SJSA1 (cell line): Measurements from ENCODE around the gene GNAQ. TPM values are rescaled to one million over a fixed set of nuclear protein-coding genes. Genes with fewer than 3 reads are reported as not detected.
A peak's percentile ranks its signal among the peaks of the same experiment; 100 is the strongest.

Experiments
- DNase-seq, 2 experiments: peaks; one replicate each; pipeline ENCODE4 v3.0.0-alpha.2; 2015 to 2020; ENCODE audit warnings: low spot score in 2 of 2, low read depth in 1 of 2
- H3K27ac ChIP-seq: fragments of 250-450 bp; sonication (Bioruptor Pico); 2 replicates; pipeline ENCODE4 v1.5.1; 2020; ENCODE audit warnings: mild to moderate bottlenecking, moderate library complexity
- H3K27me3 ChIP-seq: fragments of 250-450 bp; sonication (Bioruptor Pico); replicated peaks from 2 replicates; pipeline ENCODE4 v1.5.1; 2020; ENCODE audit warnings: mild to moderate bottlenecking, moderate library complexity
- H3K36me3 ChIP-seq: fragments of 250-450 bp; sonication (Bioruptor Pico); 2 replicates; pipeline ENCODE4 v1.5.1; 2020; ENCODE audit warnings: mild to moderate bottlenecking
- H3K4me1 ChIP-seq: fragments of 250-450 bp; sonication (Bioruptor Pico); replicated peaks from 2 replicates; pipeline ENCODE4 v1.6.1; 2021; ENCODE audit warnings: mild to moderate bottlenecking
- H3K4me3 ChIP-seq: fragments of 250-450 bp; sonication (Bioruptor Pico); 2 replicates; pipeline ENCODE4 v1.5.1; 2020; ENCODE audit warnings: mild to moderate bottlenecking
- H3K9me3 ChIP-seq: fragments of 250-450 bp; sonication (Bioruptor Pico); replicated peaks from 2 replicates; pipeline ENCODE4 v1.5.1; 2020; ENCODE audit warnings: mild to moderate bottlenecking
- total RNA-seq: library from RNA; depleted of rRNA; stranded (reverse); fragments of >200 nt; shearing (Covaris generic); gene quantifications from 2 replicates; pipeline ENCODE4 v1.2.3, GENCODE V29; 2014

Gene GNAQ
- total RNA-seq, 1 experiment from 2014 or later, result 46.2 TPM

DNA sequence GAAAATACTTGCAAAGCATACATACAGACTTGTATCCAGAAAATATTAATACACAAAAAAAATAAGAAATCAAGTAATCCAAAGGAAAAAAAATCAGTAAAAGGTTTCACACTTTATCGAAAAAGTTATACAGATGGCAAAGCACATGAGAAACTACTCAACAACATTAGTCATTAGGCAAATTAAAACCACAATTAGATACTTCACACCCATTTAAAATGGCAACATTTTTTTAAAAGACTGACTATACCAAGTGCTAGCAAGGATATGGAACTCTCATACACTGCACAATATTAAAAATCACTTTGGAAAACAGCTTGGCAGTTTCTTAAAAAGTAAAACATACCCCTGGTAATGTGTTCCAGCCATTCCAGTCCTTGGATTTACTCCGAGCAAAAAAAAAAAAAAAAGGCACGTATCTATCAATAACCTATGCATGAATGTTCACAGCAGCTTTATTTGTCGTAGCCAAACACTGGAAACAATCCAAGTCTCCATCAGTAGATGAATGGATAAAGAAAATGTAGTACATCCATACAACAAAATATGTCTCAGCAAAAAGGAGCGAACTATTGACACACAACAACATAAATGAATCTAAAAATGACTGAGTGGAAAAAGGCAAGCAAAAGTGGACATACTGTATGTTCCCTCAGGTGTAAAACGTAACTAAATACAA is 66.0 kb downstream of the GNAQ start:
- H3K27me3 ChIP-seq, result no peaks in the 10 kb centered on the region
- H3K36me3 ChIP-seq, result no peaks in the 10 kb centered on the region
- no peak for DNase-seq
- H3K9me3 ChIP-seq, result no peaks in the 10 kb centered on the region
- no peak overlapping the region for H3K4me3 ChIP-seq
- H3K27ac ChIP-seq, result no peak overlapping the region
- H3K4me1 ChIP-seq, result peaks cover 15% of the 10 kb centered on the region

DNA sequence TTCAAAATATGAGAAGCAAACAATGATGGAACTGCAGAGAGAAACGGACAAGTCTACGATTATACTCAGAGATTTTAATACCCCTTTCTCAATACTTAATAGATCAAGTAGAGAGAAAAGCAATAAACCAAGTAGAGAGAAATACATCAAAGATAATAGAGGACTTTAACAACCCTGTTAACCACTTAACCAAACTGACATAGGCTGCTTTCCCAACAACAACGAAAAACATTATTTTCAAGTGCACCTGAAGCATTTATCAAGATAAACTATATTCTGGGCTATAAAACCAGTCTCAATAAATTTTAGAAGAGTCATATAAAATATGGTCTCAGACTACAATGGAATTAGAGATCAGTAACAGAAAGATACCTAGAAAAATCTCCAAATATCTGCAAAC is 67.4 kb downstream of the GNAQ start:
- Histone ChIP-seq H3K4me1 (peaks cover 22% of the 10 kb centered on the region), H3K9me3 (no peaks in the 10 kb centered on the region), H3K36me3 (no peaks in the 10 kb centered on the region), H3K27ac (no peak overlapping the region), H3K27me3 (no peaks in the 10 kb centered on the region), H3K4me3 (no peak overlapping the region)
- no peak for DNase-seq

DNA sequence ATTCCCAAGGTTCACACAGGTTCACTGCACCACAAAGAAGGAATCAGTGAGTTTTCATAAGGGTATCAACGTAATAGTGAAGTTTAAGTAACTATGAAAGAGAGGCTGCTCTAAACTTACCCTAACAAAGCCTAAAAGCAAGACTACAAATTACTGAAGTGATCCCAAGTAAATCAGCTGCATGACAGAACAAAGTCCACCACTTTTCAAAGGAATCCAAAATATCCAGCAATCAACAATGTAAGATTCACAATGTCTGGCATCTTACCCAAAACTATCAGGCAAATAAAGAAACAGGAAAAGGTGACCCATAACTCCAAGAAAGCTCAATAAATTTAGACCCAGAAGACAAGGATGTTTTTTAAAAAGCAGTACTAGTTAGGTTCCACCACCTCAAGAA is 70.1 kb downstream of the GNAQ start:
- peak overlapping the region; percentile 34 for H3K27ac ChIP-seq

DNA sequence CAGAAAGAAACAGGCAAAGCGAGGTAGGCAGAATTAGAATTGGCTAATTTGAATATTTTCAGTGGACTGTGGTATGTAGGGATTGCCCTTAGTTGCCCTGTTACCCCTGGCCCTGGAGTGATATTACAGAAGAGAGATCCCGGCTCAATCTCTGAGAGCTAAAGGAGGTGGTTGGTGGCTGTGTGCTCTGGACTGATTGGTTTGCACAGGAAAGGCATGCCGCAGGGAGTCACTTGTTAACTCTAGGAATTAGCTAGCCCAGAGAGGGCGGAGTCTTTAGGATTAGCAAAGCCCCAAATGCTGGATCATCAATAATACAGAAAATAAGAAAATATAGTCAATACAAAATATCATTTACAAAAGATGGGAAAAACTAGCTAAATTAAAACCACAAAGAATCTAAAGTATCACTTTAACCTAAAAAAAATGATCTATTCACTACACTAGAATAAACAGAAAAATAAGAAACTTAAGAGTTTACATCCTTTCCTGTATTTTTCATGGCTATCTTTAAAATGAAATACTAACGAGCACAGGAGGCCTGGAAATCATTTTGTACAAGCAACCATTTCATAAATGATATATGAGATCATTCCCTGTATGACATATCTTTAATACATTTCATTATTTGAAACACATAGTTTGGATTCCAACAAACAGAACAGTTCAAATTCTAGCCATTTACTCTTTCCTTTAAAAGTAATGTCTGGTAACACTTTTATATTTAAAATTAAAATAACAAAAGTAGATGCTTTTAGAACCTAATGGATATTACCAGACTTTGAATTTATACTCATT is 71.1 kb downstream of the GNAQ start:
- Histone ChIP-seq H3K27me3 (no peaks in the 10 kb centered on the region), H3K9me3 (no peaks in the 10 kb centered on the region), H3K36me3 (no peaks in the 10 kb centered on the region), H3K4me1 (peaks cover 22% of the 10 kb centered on the region), H3K4me3 (no peak overlapping the region), H3K27ac (peak overlapping the region; percentile 34)
- DNase-seq, result no peak

More for the DNA sequence above, 70.1 kb downstream of the GNAQ start:
- Histone ChIP-seq H3K36me3 (no peaks in the 10 kb centered on the region), H3K27me3 (no peaks in the 10 kb centered on the region), H3K9me3 (no peaks in the 10 kb centered on the region), H3K4me3 (no peak overlapping the region), H3K4me1 (peaks cover 22% of the 10 kb centered on the region)
- DNase-seq, result peak in 1 of 2 experiments; percentile 32

DNA sequence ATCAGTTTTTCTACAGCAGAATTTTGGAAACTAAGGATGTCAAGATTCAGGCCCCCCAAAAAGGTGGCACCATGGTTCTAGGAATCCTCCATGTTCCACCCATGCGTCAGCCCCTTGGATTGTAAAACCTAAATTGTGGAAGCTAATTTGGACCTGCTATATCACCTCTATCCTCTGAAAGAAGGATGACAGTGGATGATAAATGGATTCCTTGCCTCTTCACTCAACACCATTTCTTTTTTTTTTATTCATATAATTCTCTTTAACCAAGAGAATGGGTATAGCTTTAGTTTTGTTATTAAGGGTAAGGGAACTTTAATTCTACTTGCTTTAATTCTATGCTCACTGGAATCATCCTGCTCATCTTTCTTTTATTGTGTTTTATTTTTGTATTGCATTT is 71.8 kb downstream of the GNAQ start:
- no peaks in the 10 kb centered on the region for H3K27me3 ChIP-seq
- no peaks in the 10 kb centered on the region for H3K9me3 ChIP-seq
- no peak for DNase-seq
- no peaks in the 10 kb centered on the region for H3K36me3 ChIP-seq
- peaks cover 24% of the 10 kb centered on the region for H3K4me1 ChIP-seq
- H3K27ac ChIP-seq, result no peak overlapping the region
- H3K4me3 ChIP-seq, result no peak overlapping the region

DNA sequence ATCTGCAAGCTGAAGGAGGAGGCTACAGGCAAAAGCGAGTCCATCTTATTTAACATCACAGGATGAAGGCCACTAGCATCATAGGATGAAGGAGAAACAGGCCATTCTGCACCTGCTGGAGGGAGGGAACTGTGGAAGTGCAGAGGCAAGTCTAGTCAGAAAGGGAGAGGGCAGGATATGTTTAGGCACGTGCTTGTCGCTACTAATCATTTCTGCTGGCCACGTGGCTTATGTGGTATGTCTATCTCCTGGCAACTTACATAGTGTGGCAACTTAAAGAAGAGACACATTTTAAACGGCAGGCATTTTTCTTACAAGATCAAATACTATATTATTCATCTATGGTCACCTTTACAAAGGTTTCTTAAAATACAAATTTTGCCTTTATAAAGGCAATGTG is 74.0 kb downstream of the GNAQ start:
- no peak for DNase-seq
- no peaks in the 10 kb centered on the region for H3K36me3 ChIP-seq
- H3K9me3 ChIP-seq, result no peaks in the 10 kb centered on the region
- peaks cover 38% of the 10 kb centered on the region for H3K4me1 ChIP-seq
- H3K27me3 ChIP-seq, result no peaks in the 10 kb centered on the region
- H3K4me3 ChIP-seq, result no peak overlapping the region
- no peak overlapping the region for H3K27ac ChIP-seq

DNA sequence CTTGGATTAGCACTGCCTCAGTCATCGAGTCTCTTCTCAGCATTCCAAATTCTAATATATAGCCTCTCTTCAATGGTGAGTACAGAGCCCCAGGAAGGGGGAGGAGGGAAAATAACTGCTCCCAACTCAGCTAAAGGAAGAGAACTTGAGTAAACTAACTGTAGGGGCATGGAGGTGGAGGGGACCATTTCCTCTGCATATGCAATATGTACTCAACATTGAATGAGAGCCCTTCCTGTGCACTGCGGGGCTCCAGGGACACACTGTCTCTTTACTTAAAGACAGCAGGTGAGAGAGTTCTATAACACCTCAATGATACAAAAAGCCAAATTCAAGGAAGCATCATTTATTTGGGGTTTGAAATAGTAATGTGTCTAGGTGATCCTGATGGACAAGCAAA is 75.1 kb downstream of the GNAQ start:
- H3K36me3 ChIP-seq, result no peaks in the 10 kb centered on the region
- no peaks in the 10 kb centered on the region for H3K27me3 ChIP-seq
- no peak for DNase-seq
- H3K4me1 ChIP-seq, result peaks cover 35% of the 10 kb centered on the region
- H3K4me3 ChIP-seq, result no peak overlapping the region
- no peaks in the 10 kb centered on the region for H3K9me3 ChIP-seq
- H3K27ac ChIP-seq, result no peak overlapping the region

DNA sequence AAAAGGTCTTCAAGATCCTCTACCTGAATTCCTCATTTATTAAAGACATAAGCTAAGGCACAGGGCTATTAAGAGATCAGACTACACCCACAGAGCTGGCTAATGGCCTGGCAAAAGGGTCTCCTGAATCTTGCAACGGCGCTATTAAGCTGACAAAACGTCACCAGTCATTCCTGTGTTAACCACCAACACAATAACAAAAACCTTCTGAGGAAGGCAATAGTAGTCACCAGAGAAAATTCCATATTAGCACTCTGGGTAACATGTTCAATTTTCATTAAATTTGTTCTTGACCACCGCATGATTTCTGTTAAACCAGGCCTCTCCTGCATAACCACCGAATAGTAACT is 77.0 kb downstream of the GNAQ start:
- H3K27me3 ChIP-seq, result no peaks in the 10 kb centered on the region
- peaks cover 20% of the 10 kb centered on the region for H3K4me1 ChIP-seq
- no peaks in the 10 kb centered on the region for H3K36me3 ChIP-seq
- H3K4me3 ChIP-seq, result no peak overlapping the region
- DNase-seq, result peak in 1 of 2 experiments; percentile 33
- H3K27ac ChIP-seq, result no peak overlapping the region
- H3K9me3 ChIP-seq, result no peaks in the 10 kb centered on the region

DNA sequence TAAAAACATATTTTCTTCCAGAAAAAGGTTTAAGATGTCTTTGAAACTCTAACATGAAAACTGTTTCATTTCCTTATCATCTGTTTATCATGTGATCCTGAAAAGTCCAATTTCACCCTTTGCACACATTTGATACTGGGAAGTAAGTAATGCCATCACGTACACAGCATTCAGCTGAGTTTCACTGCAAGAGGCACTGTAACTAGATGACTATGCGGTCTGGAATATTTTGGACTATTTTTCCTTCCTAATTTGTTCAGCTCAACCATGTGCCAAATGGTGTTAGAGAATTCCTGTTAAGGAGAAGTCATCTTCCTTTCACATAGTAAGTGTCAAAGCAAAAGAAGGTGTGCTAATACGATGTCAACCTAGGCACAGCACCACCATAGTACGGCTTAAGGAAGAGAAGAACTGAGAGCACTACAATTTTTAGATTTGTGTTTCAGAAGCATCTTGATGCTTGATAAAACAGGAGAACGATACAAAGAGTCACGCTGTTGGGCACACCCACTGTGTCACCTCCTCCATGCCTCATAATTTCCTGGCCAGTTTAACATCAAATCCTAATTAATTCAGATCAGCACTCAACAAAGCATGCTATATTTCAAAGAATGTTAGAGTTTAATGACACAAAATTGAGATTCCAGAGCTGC is 77.5 kb downstream of the GNAQ start:
- Histone ChIP-seq H3K27ac (no peak overlapping the region), H3K4me1 (peaks cover 20% of the 10 kb centered on the region), H3K4me3 (no peak overlapping the region), H3K36me3 (no peaks in the 10 kb centered on the region), H3K27me3 (no peaks in the 10 kb centered on the region), H3K9me3 (no peaks in the 10 kb centered on the region)
- no peak for DNase-seq

DNA sequence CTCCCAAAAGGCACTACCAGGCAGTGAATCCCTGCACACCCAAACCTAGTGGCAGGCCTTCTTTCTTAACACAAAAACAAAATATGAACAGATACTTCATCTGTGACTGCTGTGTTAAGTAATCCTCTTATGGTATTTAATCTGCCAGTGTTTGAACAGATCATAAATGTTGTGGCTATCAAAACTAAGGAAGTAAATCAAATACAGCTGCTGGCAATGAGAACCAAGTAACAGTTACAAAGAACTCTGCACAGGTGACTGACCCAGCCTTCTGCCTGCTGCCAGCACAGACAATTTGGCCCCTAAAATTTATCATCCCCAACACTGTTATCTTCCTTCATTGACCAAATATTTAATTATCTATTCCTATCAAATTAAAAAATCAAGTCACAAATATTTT is 78.0 kb downstream of the GNAQ start:
- no peak for DNase-seq
- no peaks in the 10 kb centered on the region for H3K9me3 ChIP-seq
- H3K36me3 ChIP-seq, result no peaks in the 10 kb centered on the region
- no peak overlapping the region for H3K4me3 ChIP-seq
- H3K4me1 ChIP-seq, result peaks cover 20% of the 10 kb centered on the region
- no peaks in the 10 kb centered on the region for H3K27me3 ChIP-seq
- H3K27ac ChIP-seq, result no peak overlapping the region

DNA sequence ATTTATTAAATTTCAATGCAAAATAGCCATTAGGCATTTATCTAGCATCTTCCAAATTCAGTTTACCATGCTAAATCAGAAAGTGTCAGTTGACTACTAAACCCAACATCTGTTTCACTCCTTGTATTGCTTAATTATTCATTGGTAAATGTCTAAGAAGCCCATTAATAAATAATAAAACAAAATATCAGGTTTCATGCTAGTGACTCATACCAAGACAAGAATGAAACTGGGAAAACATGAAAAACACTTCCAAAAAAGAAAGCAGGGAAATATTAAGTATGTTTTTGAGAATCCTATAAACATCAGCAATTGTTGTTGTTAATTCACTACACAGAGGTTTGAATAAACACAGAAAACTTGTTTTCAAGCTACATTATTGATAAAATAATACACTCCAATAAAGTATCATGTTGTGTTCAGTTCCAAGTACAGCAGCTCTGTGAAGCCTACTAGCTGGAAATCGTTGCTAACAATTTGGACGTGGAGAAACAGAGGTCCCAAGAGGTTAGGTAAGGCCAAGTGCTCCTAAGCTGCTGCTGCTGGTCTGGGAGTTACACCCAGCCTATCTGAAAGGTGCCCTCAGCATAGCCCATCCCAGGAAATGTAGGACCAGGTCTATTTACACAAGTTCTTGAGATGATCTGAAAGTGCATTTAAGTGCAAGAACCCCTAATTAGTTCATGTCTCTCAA is 78.8 kb downstream of the GNAQ start:
- no peak for DNase-seq
- no peaks in the 10 kb centered on the region for H3K36me3 ChIP-seq
- no peaks in the 10 kb centered on the region for H3K27me3 ChIP-seq
- no peak overlapping the region for H3K4me3 ChIP-seq
- no peak overlapping the region for H3K27ac ChIP-seq
- H3K9me3 ChIP-seq, result no peaks in the 10 kb centered on the region
- H3K4me1 ChIP-seq, result peaks cover 20% of the 10 kb centered on the region

DNA sequence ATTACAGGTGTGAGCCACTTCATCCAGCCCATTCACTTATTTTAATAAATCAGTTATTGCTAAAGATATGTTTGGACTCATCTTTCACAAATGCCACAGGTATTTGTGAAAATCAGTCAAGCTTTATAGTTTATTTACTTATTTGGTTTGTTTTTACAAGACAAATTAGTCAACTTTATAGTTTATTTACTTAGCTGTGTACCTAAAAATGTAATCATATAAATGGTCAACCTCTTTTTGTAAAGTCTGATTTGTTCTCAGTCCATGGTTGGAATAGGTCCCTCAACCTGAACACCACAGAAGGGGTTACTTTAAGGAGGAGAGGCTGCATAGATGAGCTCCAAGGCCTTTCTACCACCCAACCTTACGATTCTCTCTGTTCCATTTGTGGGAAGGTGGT is 80.2 kb downstream of the GNAQ start:
- no peaks in the 10 kb centered on the region for H3K36me3 ChIP-seq
- H3K9me3 ChIP-seq, result no peaks in the 10 kb centered on the region
- H3K27ac ChIP-seq, result no peak overlapping the region
- H3K27me3 ChIP-seq, result no peaks in the 10 kb centered on the region
- no peak for DNase-seq
- H3K4me3 ChIP-seq, result no peak overlapping the region
- H3K4me1 ChIP-seq, result peaks cover 20% of the 10 kb centered on the region

DNA sequence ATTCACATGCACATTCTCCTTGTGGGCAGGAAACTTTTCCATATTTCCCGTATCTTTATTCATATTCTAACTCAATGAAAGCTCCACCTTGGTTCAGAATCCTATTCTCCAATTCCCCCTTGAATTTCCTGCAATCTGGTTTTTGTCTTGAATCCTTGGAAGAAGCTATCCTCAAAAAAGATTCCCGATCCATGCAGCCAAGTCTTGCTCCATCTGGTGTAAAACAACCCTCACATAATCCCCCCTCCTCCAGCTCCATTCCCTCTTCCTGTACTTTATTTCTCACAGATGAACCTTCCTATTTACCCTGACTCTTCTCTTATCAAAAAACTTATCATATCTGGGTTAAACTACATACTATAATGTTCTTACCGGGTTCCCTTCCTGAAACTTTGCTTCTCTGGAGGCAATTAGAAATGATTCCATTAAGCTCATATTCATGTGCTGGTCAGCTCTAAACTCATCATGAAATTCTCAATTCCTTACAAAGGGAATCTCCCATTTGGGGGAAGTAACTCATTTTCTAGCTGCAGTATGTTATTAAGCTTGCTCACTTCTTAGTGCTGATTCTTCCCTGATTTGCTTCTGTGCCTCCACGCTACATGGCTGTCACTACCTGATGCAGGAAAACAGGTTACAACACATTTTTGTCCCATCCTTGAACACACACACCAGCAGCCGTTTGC is 81.7 kb downstream of the GNAQ start:
- peaks cover 30% of the 10 kb centered on the region for H3K4me1 ChIP-seq
- no peak for DNase-seq
- H3K4me3 ChIP-seq, result no peak overlapping the region

More for the DNA sequence above, 81.7 kb downstream of the GNAQ start:
- Histone ChIP-seq H3K27me3 (no peaks in the 10 kb centered on the region), H3K27ac (no peak overlapping the region), H3K36me3 (no peaks in the 10 kb centered on the region), H3K9me3 (no peaks in the 10 kb centered on the region)
